Peyer's patch (tissue), 4 donors: ENCODE results near the gene U2AF1L4.

ENCODE experiments used
- CTCF ChIP-seq, 6 experiments: fragments of 450-650 bp in 4 of 6; fragments of 200-600 bp in 2 of 6; sonication (generic) in 1 of 6; IDR thresholded peaks; one replicate each; pipeline ENCODE4 v1.5.1; 2017 to 2019; ENCODE audit warnings: antibody characterized with exemption in 6 of 6, mild to moderate bottlenecking in 3 of 6, moderate library complexity in 1 of 6
- POLR2A ChIP-seq, 2 donors: fragments of 450-650 bp; IDR thresholded peaks; one replicate each; pipeline ENCODE4 v1.5.1; 2017; ENCODE audit warnings: antibody characterized with exemption in 2 of 2, mild to moderate bottlenecking in 2 of 2, moderate library complexity in 2 of 2

- TF ChIP-seq POLR2A (IDR thresholded peaks at IDR 0.05): no peak
- TF ChIP-seq CTCF (IDR thresholded peaks at IDR 0.05): no peak
These were observed 38.5 kb upstream of the U2AF1L4 start for GRCh38 chr19:35783469-35784434.
